HepG2 (cell line): ENCODE results near the gene ENTREP1. TPM values are rescaled to one million over a fixed set of nuclear protein-coding genes. Genes with fewer than 3 reads are reported as not detected.

ENCODE experiments used
- ATAC-seq: fragments of 200-7000 bp; cut with Tn5 transposase; 3 replicates; pipeline ENCODE4 v1.9.1; 2020; ENCODE audit warnings: mild to moderate bottlenecking, moderate library complexity
- BruUV-seq: library from RNA; stranded (reverse); fragments of 400-500 nt; replicated peaks from 2 replicates; lab custom pipeline; 2021; lab: Mats Ljungman, UMichigan
- CTCF ChIA-PET: fragments of 300-600 bp; formaldehyde crosslinking; extraction: SDS; loops from one replicate; lab custom pipeline; 2021; ENCODE audit warnings: low total read pairs, inconsistent platforms, low intra/inter-chr PET ratio; lab: Yijun Ruan, JAX
- POLR2A ChIA-PET: fragments of 350-600 bp; sonication (Branson Sonifier 250); formaldehyde crosslinking; loops from one replicate; lab custom pipeline; 2020; ENCODE audit warnings: antibody characterized with exemption, inconsistent platforms; lab: Yijun Ruan, JAX
- DNase-seq: peaks from one replicate; pipeline ENCODE4 v3.0.0-alpha.2; 2015; ENCODE audit warnings: low spot score
- FAIRE-seq: peaks from 3 replicates; lab custom pipeline; 2011; peaks lifted over from hg19 to GRCh38; lab: Jason Lieb, UNC
- H2AFZ ChIP-seq: one replicate; pipeline ENCODE4 v1.6.1; 2011; ENCODE audit warnings: low read length, inconsistent platforms
- H3K27ac ChIP-seq: fragments of 300-600 bp; 3 replicates; pipeline ENCODE4 v1.8.0; 2011; ENCODE audit warnings: mixed run types, mild to moderate bottlenecking, mixed read lengths, low read length, inconsistent platforms; ENCODE audit not compliant: insufficient read depth; ENCODE audit errors: extremely low read length
- H3K27me3 ChIP-seq, 2 experiments: fragments of 200-600 bp in 1 of 2; 2 replicates in 1 of 2; 3 replicates in 1 of 2; pipeline versions ENCODE4 v1.6.0 to v1.8.0; 2011; ENCODE audit warnings: low read length in 2 of 2, mild to moderate bottlenecking in 2 of 2, moderate library complexity in 2 of 2, inconsistent platforms in 1 of 2; ENCODE audit not compliant: insufficient read depth in 2 of 2, control insufficient read depth in 1 of 2
- H3K36me3 ChIP-seq, 2 experiments: fragments of 200-600 bp in 1 of 2; replicated peaks in 1 of 2; 2 replicates in 1 of 2; 3 replicates in 1 of 2; pipeline versions ENCODE4 v1.5.1 to v1.8.0; 2011; ENCODE audit warnings: low read length in 2 of 2, inconsistent platforms in 1 of 2; ENCODE audit not compliant: insufficient read depth in 2 of 2, control insufficient read depth in 1 of 2
- H3K4me1 ChIP-seq: 2 replicates; pipeline ENCODE4 v1.5.1; 2012; ENCODE audit warnings: low read length, inconsistent platforms; ENCODE audit not compliant: insufficient read depth
- H3K4me2 ChIP-seq: 2 replicates; pipeline ENCODE4 v1.6.0; 2011; ENCODE audit warnings: low read depth, low read length, inconsistent platforms
- H3K4me3 ChIP-seq, 3 experiments: fragments of 200-600 bp in 1 of 3; sonication (generic), shearing (Covaris generic) in 1 of 3; replicated peaks in 1 of 3; 2 replicates each; pipeline ENCODE4 v1.5.1; 2011 to 2016; ENCODE audit warnings: low read length in 3 of 3, inconsistent platforms in 2 of 3, low read depth in 2 of 3, mild to moderate bottlenecking in 2 of 3, control low read depth in 1 of 3, mixed read lengths in 1 of 3; ENCODE audit not compliant: insufficient read depth in 1 of 3
- H3K79me2 ChIP-seq: one replicate; pipeline ENCODE4 v1.6.1; 2011; ENCODE audit warnings: low read length, inconsistent platforms; ENCODE audit not compliant: insufficient read depth
- H3K9ac ChIP-seq: 2 replicates; pipeline ENCODE4 v1.6.0; 2011; ENCODE audit warnings: mild to moderate bottlenecking, low read depth, low read length, inconsistent platforms; ENCODE audit not compliant: insufficient read depth
- H3K9me3 ChIP-seq: 2 replicates; pipeline ENCODE4 v1.5.1; 2012; ENCODE audit warnings: mild to moderate bottlenecking, low read length
- H4K20me1 ChIP-seq: 2 replicates; pipeline ENCODE4 v1.6.0; 2011; ENCODE audit warnings: inconsistent platforms, mild to moderate bottlenecking, low read length, moderate library complexity; ENCODE audit not compliant: insufficient read depth
- ARNT2 ChIP-seq: sonication (generic); formaldehyde crosslinking; IDR thresholded peaks from 2 replicates; pipeline ENCODE4 v1.8.0; 2022; ENCODE audit warnings: mild to moderate bottlenecking, low read depth, missing genetic modification reagents, moderate library complexity
- FOSL1 ChIP-seq: sonication (generic); formaldehyde crosslinking; IDR thresholded peaks from 2 replicates; pipeline ENCODE4 v1.9.0; 2021; ENCODE audit warnings: missing genetic modification reagents, borderline replicate concordance
- MEIS2 ChIP-seq: sonication (generic); formaldehyde crosslinking; IDR thresholded peaks from 2 replicates; pipeline ENCODE4 v1.9.0; 2021; ENCODE audit warnings: mild to moderate bottlenecking, missing genetic modification reagents
- POGZ ChIP-seq: sonication (generic); formaldehyde crosslinking; IDR thresholded peaks from 2 replicates; pipeline ENCODE4 v1.4.0; 2020; ENCODE audit warnings: mild to moderate bottlenecking, missing genetic modification reagents
- RBM22 ChIP-seq: fragments of 200-400 bp; formaldehyde crosslinking; optimal IDR thresholded peaks from 2 replicates; pipeline ENCODE3; 2017; ENCODE audit warnings: mild to moderate bottlenecking, low read length, moderate library complexity
- RFX3 ChIP-seq: IDR thresholded peaks from 2 replicates; pipeline ENCODE4 v1.6.1; 2016; ENCODE audit warnings: missing biosample characterization, missing genetic modification reagents
- SNRNP70 ChIP-seq: fragments of 200-400 bp; formaldehyde crosslinking; IDR thresholded peaks from 2 replicates; pipeline ENCODE4 v1.6.1; 2017; ENCODE audit warnings: mild to moderate bottlenecking, low read depth, low read length, moderate library complexity
- SRY ChIP-seq: sonication (generic); formaldehyde crosslinking; IDR thresholded peaks from 2 replicates; pipeline ENCODE4 v1.8.0; 2022; ENCODE audit warnings: mild to moderate bottlenecking, missing genetic modification reagents
- TBX3 ChIP-seq: fragments of 450-650 bp; IDR thresholded peaks from 2 replicates; pipeline ENCODE4 v1.6.1; 2017; ENCODE audit warnings: antibody characterized with exemption, mild to moderate bottlenecking, inconsistent platforms, borderline replicate concordance
- TRIM24 ChIP-seq: sonication (generic); formaldehyde crosslinking; IDR thresholded peaks from 2 replicates; pipeline ENCODE4 v1.8.0; 2022; ENCODE audit warnings: mild to moderate bottlenecking, missing genetic modification reagents
- ZKSCAN1 ChIP-seq: fragments of 150-350 bp; IDR thresholded peaks from 2 replicates; pipeline ENCODE4 v1.6.1; 2014; ENCODE audit warnings: low read length
- ZNF543 ChIP-seq: sonication (generic); formaldehyde crosslinking; IDR thresholded peaks from 2 replicates; pipeline ENCODE4 v1.4.0; 2020; ENCODE audit warnings: mild to moderate bottlenecking, missing genetic modification reagents
- ZNF569 ChIP-seq: sonication (generic); formaldehyde crosslinking; IDR thresholded peaks from 2 replicates; pipeline ENCODE4 v1.5.0; 2020; ENCODE audit warnings: mild to moderate bottlenecking, missing genetic modification reagents, moderate library complexity, borderline replicate concordance
- WGBS: methylation state at CpG from one replicate; pipeline ENCODE4 v1.1.6; 2017; ENCODE audit warnings: low lambda C conversion rate; 5-methylcytosine and 5-hydroxymethylcytosine counted together
- in situ Hi-C: cut with HindIII; loops from 2 replicates; pipeline ENCODE4 v1.10.0; 2017; ENCODE audit warnings: low pct_unique_long_range_greater_than_20kb; ENCODE audit not compliant: extremely low pct_ligation_motif_present
- intact Hi-C: fragments of 100-400 bp; cut with micrococcal nuclease; formaldehyde crosslinking; loops from one replicate; pipeline ENCODE4 v1.10.0; 2022; ENCODE audit not compliant: unreplicated experiment
- polyA plus RNA-seq, 8 experiments: library from polyadenylated mRNA; depleted of rRNA in 3 of 8; stranded (reverse) in 7 of 8; unstranded in 1 of 8; fragments of >200 nt; fragmentation: Illumina TruSeq in 4 of 8; extraction: Trizol in 4 of 8; gene quantifications; 2 replicates each; pipeline versions ENCODE4 v1.2.1 to v1.2.3, GENCODE V29; 2011 to 2016; ENCODE audit warnings: low read depth in 4 of 8, missing spikeins in 1 of 8, mixed read lengths in 1 of 8; ENCODE audit not compliant: insufficient read depth in 1 of 8
- total RNA-seq, 5 experiments: library from RNA; depleted of rRNA; stranded (reverse); fragments of >200 nt; fragmentation: Illumina TruSeq; extraction: Trizol; gene quantifications; 2 replicates each; pipeline ENCODE4 v1.2.3, GENCODE V29; 2016; ENCODE audit warnings: low read depth in 1 of 5
- TF ChIP-seq, protein P1 (sequence below): fragments of 450-650 bp; IDR thresholded peaks from 2 replicates; pipeline ENCODE4 v1.6.1; 2017; ENCODE audit warnings: mild to moderate bottlenecking
- TF ChIP-seq, protein P2 (sequence below): sonication (generic); formaldehyde crosslinking; IDR thresholded peaks from 2 replicates; pipeline ENCODE4 v1.5.1; 2020; ENCODE audit warnings: mild to moderate bottlenecking, missing genetic modification reagents, borderline replicate concordance
- TF ChIP-seq, protein P3 (sequence below): sonication (generic); formaldehyde crosslinking; IDR thresholded peaks from 2 replicates; pipeline ENCODE4 v1.4.0; 2020; ENCODE audit warnings: missing genetic modification reagents, borderline replicate concordance
- TF ChIP-seq, protein P4 (sequence below): sonication (generic); formaldehyde crosslinking; IDR thresholded peaks from 2 replicates; pipeline ENCODE4 v1.5.0; 2020; ENCODE audit warnings: missing genetic modification reagents

ENTREP1 gene
- total and polyA plus RNA-seq, 2 of the 13 experiments (the other 11 are each of a cell fraction or from before 2014, with no cell fraction given) = not detected

DNA sequence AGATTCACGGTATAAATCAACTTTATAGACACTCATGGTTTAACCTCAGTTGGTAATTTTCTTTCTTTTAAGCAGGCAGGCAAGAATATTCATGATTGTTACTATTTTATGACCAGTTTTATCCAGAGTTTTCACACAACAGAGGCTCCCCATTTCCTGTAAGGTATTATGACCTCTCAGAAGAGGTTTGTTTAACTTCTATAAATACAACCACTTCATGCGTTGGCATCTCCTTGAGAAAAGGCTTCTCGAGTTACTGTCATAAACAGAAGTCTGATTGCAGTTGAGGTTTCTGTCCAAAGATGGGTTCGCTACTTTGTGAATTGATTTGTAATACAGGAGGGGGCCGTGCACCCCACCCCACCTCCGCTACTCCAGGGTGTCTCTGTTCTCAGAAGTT lies 55.3 kb downstream of the ENTREP1 start:
- in situ Hi-C loops = no loop called here
- TF ChIP-seq ZNF569 (CRISPR knock-in tag) (no peak), SRY (CRISPR knock-in tag) (no peak), MEIS2 (CRISPR knock-in tag) (no peak), ZKSCAN1 (no peak), FOSL1 (CRISPR knock-in tag) (no peak), SNRNP70 (no peak), TRIM24 (CRISPR knock-in tag) (no peak), RFX3 (CRISPR knock-in tag) (no peak), POGZ (CRISPR knock-in tag) (no peak), ZNF543 (CRISPR knock-in tag) (no peak), TBX3 (no peak), RBM22 (no peak), ARNT2 (CRISPR knock-in tag) (no peak)
- TF ChIP-seq, protein P1, sequence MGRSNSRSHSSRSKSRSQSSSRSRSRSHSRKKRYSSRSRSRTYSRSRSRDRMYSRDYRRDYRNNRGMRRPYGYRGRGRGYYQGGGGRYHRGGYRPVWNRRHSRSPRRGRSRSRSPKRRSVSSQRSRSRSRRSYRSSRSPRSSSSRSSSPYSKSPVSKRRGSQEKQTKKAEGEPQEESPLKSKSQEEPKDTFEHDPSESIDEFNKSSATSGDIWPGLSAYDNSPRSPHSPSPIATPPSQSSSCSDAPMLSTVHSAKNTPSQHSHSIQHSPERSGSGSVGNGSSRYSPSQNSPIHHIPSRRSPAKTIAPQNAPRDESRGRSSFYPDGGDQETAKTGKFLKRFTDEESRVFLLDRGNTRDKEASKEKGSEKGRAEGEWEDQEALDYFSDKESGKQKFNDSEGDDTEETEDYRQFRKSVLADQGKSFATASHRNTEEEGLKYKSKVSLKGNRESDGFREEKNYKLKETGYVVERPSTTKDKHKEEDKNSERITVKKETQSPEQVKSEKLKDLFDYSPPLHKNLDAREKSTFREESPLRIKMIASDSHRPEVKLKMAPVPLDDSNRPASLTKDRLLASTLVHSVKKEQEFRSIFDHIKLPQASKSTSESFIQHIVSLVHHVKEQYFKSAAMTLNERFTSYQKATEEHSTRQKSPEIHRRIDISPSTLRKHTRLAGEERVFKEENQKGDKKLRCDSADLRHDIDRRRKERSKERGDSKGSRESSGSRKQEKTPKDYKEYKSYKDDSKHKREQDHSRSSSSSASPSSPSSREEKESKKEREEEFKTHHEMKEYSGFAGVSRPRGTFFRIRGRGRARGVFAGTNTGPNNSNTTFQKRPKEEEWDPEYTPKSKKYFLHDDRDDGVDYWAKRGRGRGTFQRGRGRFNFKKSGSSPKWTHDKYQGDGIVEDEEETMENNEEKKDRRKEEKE = no peak
- TF ChIP-seq, protein P2, sequence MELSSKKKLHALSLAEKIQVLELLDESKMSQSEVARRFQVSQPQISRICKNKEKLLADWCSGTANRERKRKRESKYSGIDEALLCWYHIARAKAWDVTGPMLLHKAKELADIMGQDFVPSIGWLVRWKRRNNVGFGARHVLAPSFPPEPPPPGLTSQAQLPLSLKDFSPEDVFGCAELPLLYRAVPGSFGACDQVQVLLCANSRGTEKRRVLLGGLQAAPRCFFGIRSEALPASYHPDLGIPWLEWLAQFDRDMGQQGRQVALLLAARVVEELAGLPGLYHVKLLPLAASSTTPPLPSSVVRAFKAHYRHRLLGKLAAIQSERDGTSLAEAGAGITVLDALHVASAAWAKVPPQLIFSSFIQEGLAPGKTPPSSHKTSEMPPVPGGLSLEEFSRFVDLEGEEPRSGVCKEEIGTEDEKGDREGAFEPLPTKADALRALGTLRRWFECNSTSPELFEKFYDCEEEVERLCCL (CRISPR knock-in tag) = no peak
- TF ChIP-seq, protein P3, sequence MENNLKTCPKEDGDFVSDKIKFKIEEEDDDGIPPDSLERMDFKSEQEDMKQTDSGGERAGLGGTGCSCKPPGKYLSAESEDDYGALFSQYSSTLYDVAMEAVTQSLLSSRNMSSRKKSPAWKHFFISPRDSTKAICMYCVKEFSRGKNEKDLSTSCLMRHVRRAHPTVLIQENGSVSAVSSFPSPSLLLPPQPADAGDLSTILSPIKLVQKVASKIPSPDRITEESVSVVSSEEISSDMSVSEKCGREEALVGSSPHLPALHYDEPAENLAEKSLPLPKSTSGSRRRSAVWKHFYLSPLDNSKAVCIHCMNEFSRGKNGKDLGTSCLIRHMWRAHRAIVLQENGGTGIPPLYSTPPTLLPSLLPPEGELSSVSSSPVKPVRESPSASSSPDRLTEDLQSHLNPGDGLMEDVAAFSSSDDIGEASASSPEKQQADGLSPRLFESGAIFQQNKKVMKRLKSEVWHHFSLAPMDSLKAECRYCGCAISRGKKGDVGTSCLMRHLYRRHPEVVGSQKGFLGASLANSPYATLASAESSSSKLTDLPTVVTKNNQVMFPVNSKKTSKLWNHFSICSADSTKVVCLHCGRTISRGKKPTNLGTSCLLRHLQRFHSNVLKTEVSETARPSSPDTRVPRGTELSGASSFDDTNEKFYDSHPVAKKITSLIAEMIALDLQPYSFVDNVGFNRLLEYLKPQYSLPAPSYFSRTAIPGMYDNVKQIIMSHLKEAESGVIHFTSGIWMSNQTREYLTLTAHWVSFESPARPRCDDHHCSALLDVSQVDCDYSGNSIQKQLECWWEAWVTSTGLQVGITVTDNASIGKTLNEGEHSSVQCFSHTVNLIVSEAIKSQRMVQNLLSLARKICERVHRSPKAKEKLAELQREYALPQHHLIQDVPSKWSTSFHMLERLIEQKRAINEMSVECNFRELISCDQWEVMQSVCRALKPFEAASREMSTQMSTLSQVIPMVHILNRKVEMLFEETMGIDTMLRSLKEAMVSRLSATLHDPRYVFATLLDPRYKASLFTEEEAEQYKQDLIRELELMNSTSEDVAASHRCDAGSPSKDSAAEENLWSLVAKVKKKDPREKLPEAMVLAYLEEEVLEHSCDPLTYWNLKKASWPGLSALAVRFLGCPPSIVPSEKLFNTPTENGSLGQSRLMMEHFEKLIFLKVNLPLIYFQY (CRISPR knock-in tag) = no peak
- TF ChIP-seq, protein P4, sequence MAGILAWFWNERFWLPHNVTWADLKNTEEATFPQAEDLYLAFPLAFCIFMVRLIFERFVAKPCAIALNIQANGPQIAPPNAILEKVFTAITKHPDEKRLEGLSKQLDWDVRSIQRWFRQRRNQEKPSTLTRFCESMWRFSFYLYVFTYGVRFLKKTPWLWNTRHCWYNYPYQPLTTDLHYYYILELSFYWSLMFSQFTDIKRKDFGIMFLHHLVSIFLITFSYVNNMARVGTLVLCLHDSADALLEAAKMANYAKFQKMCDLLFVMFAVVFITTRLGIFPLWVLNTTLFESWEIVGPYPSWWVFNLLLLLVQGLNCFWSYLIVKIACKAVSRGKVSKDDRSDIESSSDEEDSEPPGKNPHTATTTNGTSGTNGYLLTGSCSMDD (CRISPR knock-in tag) = no peak

More for the DNA sequence above, 55.3 kb downstream of the ENTREP1 start:
- 10% methylated on average over 6 of the region's 6 CpGs for WGBS
- Histone ChIP-seq H3K9ac (no peak overlapping the region), H4K20me1 (no peaks in the 10 kb centered on the region), H3K36me3 (no peaks in the 10 kb centered on the region), H3K4me2 (no peak overlapping the region), H2AFZ (no peak overlapping the region), H3K9me3 (no peaks in the 10 kb centered on the region), H3K4me1 (no peaks in the 10 kb centered on the region), H3K27ac (no peak overlapping the region), H3K4me3 (no peak overlapping the region), H3K27me3 (peaks cover 0 to 22% of the 10 kb centered on the region in 2 experiments; a peak in 2 of 5 replicates), H3K79me2 (no peaks in the 10 kb centered on the region)
- ChIA-PET POLR2A (no interaction called here), CTCF (no interaction called here)
- intact Hi-C loops = no loop called here
- DNase-seq = no peak
- ATAC-seq = no peak
- FAIRE-seq = no peak
- BruUV-seq = no TSS peak
